SKM-1 treated with dmso at 0.1 percent for 144 hours (cell line): ENCODE results near the gene SLC24A3.

ENCODE experiments used
- DNase-seq: peaks from one replicate; lab custom pipeline; 2025; ENCODE audit not compliant: unreplicated experiment; lab: John Stamatoyannopoulos, UW

SLC24A3 gene

GRCh38 chr20:19757487-19758132 is 545.2 kb downstream of the SLC24A3 start:
- DNase-seq: no peak

GRCh38 chr20:19758133-19758500 is 545.7 kb downstream of the SLC24A3 start, which contains the start of gene RIN2:
Gene RIN2, plus strand, starts transcription at chr20:19758258. Its CDS starts 131,344 bp downstream, at chr20:19889602.
- no peak for DNase-seq

DNA sequence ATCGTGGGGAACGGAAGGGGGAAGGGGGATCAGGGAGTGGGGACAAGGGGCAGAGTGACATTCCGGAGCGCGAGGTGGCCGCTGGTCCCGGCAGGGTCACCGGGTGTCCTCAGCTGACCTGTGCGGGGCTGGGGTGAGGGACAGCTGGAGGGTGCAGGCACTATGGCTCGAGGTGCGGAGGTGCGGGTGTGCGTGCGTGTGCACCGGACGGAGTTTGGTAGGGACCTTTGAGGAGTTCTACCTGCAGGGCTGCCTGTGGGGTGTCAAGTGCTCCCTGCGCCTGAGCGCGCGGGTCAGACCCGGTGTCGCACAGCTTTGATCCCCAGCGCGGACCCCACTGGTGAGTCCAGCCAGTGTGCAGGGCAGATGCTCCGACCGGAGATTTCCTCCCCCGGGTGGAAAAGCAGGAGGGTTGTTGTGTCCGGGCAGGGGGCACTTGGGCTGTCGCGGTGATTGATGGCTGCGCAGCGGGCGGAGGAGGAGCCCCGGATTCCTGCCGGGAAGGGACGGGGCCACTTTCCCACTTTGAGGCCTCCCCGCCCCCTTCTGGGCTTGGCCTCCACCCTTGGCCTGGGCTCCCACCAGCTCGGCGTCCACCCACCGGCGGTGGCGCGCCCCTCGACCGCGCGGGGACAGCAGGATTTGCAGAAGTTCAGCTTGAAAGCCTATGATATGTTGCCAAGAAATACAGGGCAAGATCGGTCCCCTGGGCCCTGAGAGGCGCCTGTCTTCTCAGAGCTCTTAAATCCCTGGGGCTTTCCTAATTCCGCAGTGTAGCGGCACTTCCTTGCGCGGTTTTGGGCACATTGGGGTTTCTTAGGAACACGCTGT is 546.3 kb downstream of the SLC24A3 start:
- DNase-seq: no peak

DNA sequence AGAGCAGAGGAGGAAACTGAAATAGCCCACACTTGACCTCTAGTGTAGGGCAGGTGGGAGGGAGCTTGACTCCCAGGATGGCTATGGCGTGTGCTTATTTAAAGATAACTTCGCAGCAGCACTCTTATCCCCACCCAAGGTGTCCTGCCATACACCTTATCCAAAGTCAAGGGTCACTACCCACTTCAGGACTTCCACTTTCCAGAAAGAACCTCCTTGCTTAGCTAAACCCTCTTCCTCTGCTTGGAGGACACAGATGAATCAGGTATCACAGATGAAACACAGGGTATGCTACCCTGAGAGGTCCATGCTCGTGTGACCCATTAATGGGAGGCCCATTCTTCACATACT is 547.9 kb downstream of the SLC24A3 start:
- no peak for DNase-seq

GRCh38 chr20:19761326-19761725 is 548.9 kb downstream of the SLC24A3 start:
- no peak for DNase-seq

DNA sequence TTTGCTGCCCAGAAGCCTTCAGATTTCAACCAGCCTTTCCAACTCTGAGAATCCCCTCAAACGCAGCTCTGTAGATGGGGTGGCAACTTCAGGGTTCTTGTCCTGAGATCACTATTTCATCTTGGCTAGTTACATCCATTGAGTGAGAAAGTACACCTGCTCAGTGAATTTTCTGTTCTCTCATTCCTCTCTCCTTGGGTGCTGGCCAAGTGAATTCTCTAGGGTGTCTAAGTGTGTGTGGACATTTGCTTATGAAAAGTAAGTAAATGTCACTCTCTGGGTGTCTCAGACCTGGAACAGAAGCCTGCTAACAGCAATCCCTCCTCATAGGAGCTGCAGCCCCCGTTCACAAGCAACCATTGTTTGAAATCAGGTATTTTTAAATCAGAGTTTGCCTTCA is 549.4 kb downstream of the SLC24A3 start:
- DNase-seq: no peak

- DNase-seq: no peak
Observed at GRCh38 chr20:19764207-19764606, 551.8 kb downstream of the SLC24A3 start.

- DNase-seq: no peak
Observed at GRCh38 chr20:19765266-19765665, 552.8 kb downstream of the SLC24A3 start.

DNA sequence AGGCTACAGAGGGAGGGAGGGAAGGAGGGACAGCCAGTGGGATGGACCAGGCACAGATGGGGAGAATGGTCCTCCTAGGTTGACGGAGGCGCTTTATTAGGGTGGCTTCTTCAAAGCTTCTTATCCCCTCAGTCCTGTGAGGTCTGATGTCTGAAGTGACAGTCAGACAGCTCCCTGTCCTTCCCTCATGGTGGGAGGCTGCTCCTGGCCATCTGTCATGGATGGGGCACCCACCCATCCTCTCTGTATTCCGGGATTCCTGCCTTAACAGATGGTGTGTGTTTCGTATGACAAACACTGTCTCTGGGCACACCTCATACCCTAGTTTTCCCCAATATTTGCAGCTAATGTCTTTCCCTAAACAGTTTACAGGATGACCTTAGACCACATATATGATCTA is 553.5 kb downstream of the SLC24A3 start:
- DNase-seq: no peak

DNA sequence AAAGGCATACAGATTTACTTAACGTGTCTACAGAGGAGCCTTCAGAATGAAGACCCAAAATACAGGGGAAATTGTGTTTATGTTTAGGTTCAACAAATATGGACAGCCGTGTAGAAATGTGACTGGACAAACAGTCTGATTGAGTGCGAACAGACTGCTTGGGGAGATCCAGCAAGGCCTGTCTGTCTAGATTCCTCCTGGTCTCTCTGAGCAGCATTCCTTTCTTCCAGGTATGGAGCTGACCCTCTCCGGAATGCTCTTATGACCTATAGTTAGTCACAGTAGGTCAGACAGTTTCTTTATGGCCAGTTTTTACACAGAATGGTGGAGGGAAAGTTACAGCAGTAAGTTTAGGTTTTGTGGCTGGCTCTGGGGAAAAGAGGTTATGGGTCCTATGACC is 554.6 kb downstream of the SLC24A3 start:
- DNase-seq: no peak

DNA sequence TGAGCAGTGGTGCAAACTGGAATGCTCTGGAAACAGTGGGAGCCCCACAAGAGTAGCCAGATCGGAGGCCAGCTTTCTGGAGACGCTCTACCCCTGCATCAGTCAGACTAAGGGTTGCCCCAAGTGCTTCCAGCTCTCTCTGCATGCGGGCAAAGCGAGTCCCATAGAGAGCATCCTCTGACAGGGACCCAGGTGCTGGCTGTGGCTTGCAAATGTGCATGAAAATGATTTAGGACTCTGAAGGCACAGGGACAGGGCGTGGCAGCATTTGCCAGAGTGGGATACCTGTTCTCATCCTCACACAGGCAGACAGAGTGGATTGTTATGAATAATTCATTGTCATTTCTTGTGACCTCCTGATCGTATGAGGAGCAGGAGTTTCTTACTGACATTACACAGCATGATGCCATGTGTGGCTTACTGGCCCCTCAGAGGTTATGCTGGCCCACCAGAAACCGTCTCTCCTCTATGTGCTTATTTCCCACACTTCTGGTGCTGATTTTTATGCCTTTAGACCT is 555.9 kb downstream of the SLC24A3 start:
- DNase-seq: no peak

DNA sequence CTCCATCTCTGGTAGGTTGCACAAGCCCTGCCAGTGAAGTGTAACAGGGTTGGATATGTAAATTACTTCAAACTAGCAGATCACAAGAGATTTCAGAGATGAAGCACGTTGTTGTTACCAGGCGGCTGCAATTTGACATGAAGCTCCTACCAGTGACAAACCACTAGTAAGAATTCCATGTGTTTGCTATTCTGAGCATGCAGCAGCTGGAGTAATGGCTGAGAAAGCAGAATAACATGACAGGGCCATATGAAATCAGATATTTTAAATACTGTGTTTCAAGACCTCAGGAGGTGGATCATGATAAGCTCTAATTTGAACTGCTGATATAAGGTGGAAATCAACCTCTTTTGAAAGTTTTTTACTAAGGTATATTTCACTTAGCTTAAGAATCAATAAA is 557.1 kb downstream of the SLC24A3 start:
- no peak for DNase-seq

GRCh38 chr20:19770375-19770774 is 557.9 kb downstream of the SLC24A3 start:
- DNase-seq: no peak

DNA sequence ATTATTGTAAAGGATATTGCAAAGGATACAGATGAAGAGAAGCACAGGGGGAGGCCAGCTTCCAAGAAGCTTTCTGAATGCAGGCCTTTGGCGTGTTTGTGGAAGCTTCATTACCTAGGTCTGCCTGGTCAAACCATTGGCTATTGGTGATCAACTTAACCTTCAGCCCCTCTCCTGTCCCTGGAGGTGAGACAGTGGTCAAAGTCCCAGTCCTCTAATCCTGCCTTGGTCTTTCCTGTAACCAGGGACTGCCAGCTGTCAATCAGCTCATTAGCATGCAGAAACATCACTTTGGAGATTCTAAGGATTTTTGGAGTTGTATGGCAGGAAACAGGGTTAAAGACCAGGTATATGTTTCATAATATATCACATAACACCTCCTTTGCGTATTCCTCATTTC is 558.6 kb downstream of the SLC24A3 start:
- DNase-seq: no peak
